Body of pancreas (tissue), 4 donors: ENCODE data around the gene RGS14.

ENCODE experiments used
- CTCF ChIP-seq, 7 experiments: fragments of 450-650 bp in 4 of 7; fragments of 200-600 bp in 3 of 7; sonication (generic) in 3 of 7; IDR thresholded peaks; one replicate each; pipeline ENCODE4 v1.5.1; 2016 to 2019; ENCODE audit warnings: antibody characterized with exemption in 7 of 7
- POLR2A ChIP-seq, 3 donors: fragments of 450-650 bp; IDR thresholded peaks; one replicate each; pipeline ENCODE4 v1.6.1; 2016; ENCODE audit warnings: antibody characterized with exemption in 3 of 3, mild to moderate bottlenecking in 2 of 3

- TF ChIP-seq CTCF (IDR thresholded peaks at IDR 0.05) = peak; percentile 25 to 70 (median 57)
- no peak for TF ChIP-seq POLR2A (IDR thresholded peaks at IDR 0.05)
These were observed 11.3 kb downstream of the RGS14 start for GRCh38 chr5:177368869-177369644.
